K562 (cell line): ENCODE measurements around the gene MOCS3. TPM values are rescaled to one million over a fixed set of nuclear protein-coding genes. Genes with fewer than 3 reads are reported as not detected.

Source experiments
- ATF3 ChIP-seq, 2 experiments: fragments of 450-650 bp in 1 of 2; sonication (generic) in 1 of 2; formaldehyde crosslinking in 1 of 2; IDR thresholded peaks in 1 of 2; conservative IDR thresholded peaks in 1 of 2; 2 replicates each; pipeline versions ENCODE4 v1.6.1 to v1.8.1; 2016 to 2023; ENCODE audit warnings: mild to moderate bottlenecking in 2 of 2, moderate library complexity in 2 of 2, inconsistent platforms in 1 of 2, missing genetic modification reagents in 1 of 2
- ETV5 ChIP-seq: sonication (generic); formaldehyde crosslinking; IDR thresholded peaks from 2 replicates; pipeline ENCODE4 v1.4.0; 2020; ENCODE audit warnings: low read depth, mild to moderate bottlenecking, missing genetic modification reagents
- HDAC1 ChIP-seq, 2 experiments: fragments of 450-650 bp; IDR thresholded peaks; 2 replicates each; pipeline ENCODE4 v1.6.1; 2016 to 2017; ENCODE audit warnings: inconsistent platforms in 1 of 2, mild to moderate bottlenecking in 1 of 2, moderate library complexity in 1 of 2
- KAT7 ChIP-seq: sonication (generic); formaldehyde crosslinking; IDR thresholded peaks from 2 replicates; pipeline ENCODE4 v1.8.0; 2022; ENCODE audit warnings: missing genetic modification reagents, mild to moderate bottlenecking, borderline replicate concordance
- KAT8 ChIP-seq: fragments of 450-650 bp; IDR thresholded peaks from 2 replicates; pipeline ENCODE4 v1.6.1; 2016; ENCODE audit warnings: low read depth, mild to moderate bottlenecking
- L3MBTL2 ChIP-seq: fragments of 450-650 bp; IDR thresholded peaks from 2 replicates; pipeline ENCODE4 v1.6.1; 2016; ENCODE audit warnings: mild to moderate bottlenecking, moderate library complexity
- MNT ChIP-seq, 2 experiments: fragments of 450-650 bp; conservative IDR thresholded peaks; 2 replicates each; pipeline ENCODE4 v1.6.1; 2017; ENCODE audit warnings: mild to moderate bottlenecking in 2 of 2, moderate library complexity in 2 of 2
- MTA3 ChIP-seq: fragments of 450-650 bp; formaldehyde crosslinking; IDR thresholded peaks from 2 replicates; pipeline ENCODE4 v1.6.1; 2017; ENCODE audit warnings: mild to moderate bottlenecking, borderline replicate concordance
- NCOA1 ChIP-seq: fragments of 450-650 bp; IDR thresholded peaks from 2 replicates; pipeline ENCODE4 v1.6.1; 2016; ENCODE audit warnings: low read depth
- NKRF ChIP-seq: fragments of 450-650 bp; IDR thresholded peaks from 2 replicates; pipeline ENCODE4 v1.6.1; 2016; ENCODE audit warnings: borderline replicate concordance
- RBBP5 ChIP-seq: fragments of 200-600 bp; sonication (generic); IDR thresholded peaks from 2 replicates; pipeline ENCODE4 v1.6.1; 2012; ENCODE audit warnings: borderline replicate concordance, mild to moderate bottlenecking, low read length, control low read depth, inconsistent platforms; ENCODE audit not compliant: insufficient read depth, poor library complexity, severe bottlenecking
- SIN3B ChIP-seq: fragments of 450-650 bp; IDR thresholded peaks from 2 replicates; pipeline ENCODE4 v1.6.1; 2017; ENCODE audit warnings: low read depth, mild to moderate bottlenecking, moderate library complexity
- TARDBP ChIP-seq: fragments of 450-650 bp; IDR thresholded peaks from 2 replicates; pipeline ENCODE4 v1.6.1; 2016
- ZBTB1 ChIP-seq: sonication (generic); formaldehyde crosslinking; IDR thresholded peaks from 2 replicates; pipeline ENCODE4 v1.8.1; 2023; ENCODE audit warnings: missing genetic modification reagents, low read depth, mild to moderate bottlenecking, borderline replicate concordance
- ZBTB12 ChIP-seq: fragments of 250-450 bp; sonication (Bioruptor Pico); IDR thresholded peaks from 2 replicates; pipeline ENCODE4 v1.4.0; 2020
- ZNF655 ChIP-seq: fragments of 250-450 bp; sonication (Bioruptor Pico); IDR thresholded peaks from 2 replicates; pipeline ENCODE4 v1.5.0; 2021
- ZNF766 ChIP-seq: fragments of 200-800 bp; sonication (Bioruptor generic); conservative IDR thresholded peaks from 2 replicates; pipeline ENCODE4 v1.6.1; 2016; ENCODE audit warnings: missing genetic modification characterization, missing compliant biosample characterization
- ZNF785 ChIP-seq: fragments of 250-450 bp; sonication (Bioruptor Pico); IDR thresholded peaks from 2 replicates; pipeline ENCODE4 v1.4.0; 2020; ENCODE audit warnings: mild to moderate bottlenecking
- polyA plus RNA-seq, 8 experiments: library from polyadenylated mRNA; depleted of rRNA in 4 of 8; stranded (reverse) in 5 of 8; unstranded in 3 of 8; fragments of >200 nt; fragmentation: Nextera tagmentation in 2 of 8; fragmentation: Illumina TruSeq in 1 of 8; extraction: Ambion mirVana in 2 of 8; extraction: Trizol in 1 of 8; gene quantifications; 2 replicates each; pipeline versions ENCODE4 v1.2.1 to v1.2.3, GENCODE V29; 2011 to 2014; ENCODE audit warnings: inconsistent platforms in 1 of 8, missing spikeins in 1 of 8
- total RNA-seq, 7 experiments: library from RNA; depleted of rRNA in 6 of 7; stranded (reverse); fragments of >200 nt in 6 of 7; fragmentation: Illumina TruSeq in 2 of 7; extraction: Trizol in 2 of 7; gene quantifications; 2 replicates each; pipeline versions ENCODE4 v1.2.1 to v1.2.3, GENCODE V29; 2011 to 2021; ENCODE audit warnings: low replicate concordance in 1 of 7

The MOCS3 gene
- total and polyA plus RNA-seq, 9 of the 15 experiments (the other 6 are each of a cell fraction or from before 2014, with no cell fraction given) = 0.70 to 6.2 (median 2.9) TPM

GRCh38 chr20:50958615-50959542, at the start of gene MOCS3 (continued):
- TF ChIP-seq ATF3 (IDR thresholded peaks at IDR 0.05) (no peak; the same call in 1 of the 2 replicates), ATF3 (CRISPR knock-in tag; conservative IDR thresholded peaks at IDR 0.05) (no peak), MTA3 (no peak), ZNF655 (CRISPR knock-in tag) (no peak), TARDBP (no peak), ZBTB12 (CRISPR knock-in tag) (peak; percentile 69; the same call in 1 of the 2 replicates), ZBTB1 (CRISPR knock-in tag) (peak; percentile 69; the same call in 1 of the 2 replicates), MNT (conservative IDR thresholded peaks at IDR 0.05) (peak; percentile 76 to 90), RBBP5 (peak; percentile 91), NKRF (peak; percentile 91; the same call in 1 of the 2 replicates), L3MBTL2 (peak; percentile 22; the same call in 1 of the 2 replicates), ZNF766 (CRISPR knock-in tag) (no peak), NCOA1 (no peak; the same call in 1 of the 2 replicates), ZNF785 (CRISPR knock-in tag) (no peak), HDAC1 (IDR thresholded peaks at IDR 0.05) (peak; percentile 79 to 93; a peak in 3 of 4 replicates), SIN3B (peak; percentile 99), ETV5 (CRISPR knock-in tag) (0 out of 2 replicates have a peak, but pooled peaks have one; percentile 62), KAT7 (CRISPR knock-in tag) (peak; percentile 85), KAT8 (no peak)
